ENCODE results near the gene PROZ. TPM values are rescaled to one million over a fixed set of nuclear protein-coding genes. Genes with fewer than 3 reads are reported as not detected.

Gene PROZ
- total and polyA plus RNA-seq, 9 of the 15 experiments (the other 6 are each of a cell fraction or from before 2014, with no cell fraction given): not detected

DNA sequence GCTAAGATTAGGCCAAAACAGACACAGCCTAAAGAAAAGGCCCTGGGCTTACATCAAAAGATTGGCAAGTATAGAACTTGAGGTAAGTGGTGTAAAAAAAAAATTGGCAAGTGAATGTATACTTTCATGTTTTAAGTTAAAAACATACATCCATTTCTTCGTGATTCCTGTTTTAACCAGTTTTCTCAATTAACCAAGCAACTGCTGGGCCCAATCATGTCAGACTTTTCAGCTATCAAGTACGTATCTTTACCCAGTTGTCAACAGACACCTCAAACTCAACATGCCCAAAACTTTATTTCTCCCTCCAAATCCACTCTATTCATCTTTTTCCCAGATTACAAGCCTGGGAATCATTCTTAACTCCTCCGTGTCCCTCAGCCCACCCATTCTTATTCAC, 49.0 kb downstream of the PROZ start (continued):
- TF ChIP-seq, protein P1, sequence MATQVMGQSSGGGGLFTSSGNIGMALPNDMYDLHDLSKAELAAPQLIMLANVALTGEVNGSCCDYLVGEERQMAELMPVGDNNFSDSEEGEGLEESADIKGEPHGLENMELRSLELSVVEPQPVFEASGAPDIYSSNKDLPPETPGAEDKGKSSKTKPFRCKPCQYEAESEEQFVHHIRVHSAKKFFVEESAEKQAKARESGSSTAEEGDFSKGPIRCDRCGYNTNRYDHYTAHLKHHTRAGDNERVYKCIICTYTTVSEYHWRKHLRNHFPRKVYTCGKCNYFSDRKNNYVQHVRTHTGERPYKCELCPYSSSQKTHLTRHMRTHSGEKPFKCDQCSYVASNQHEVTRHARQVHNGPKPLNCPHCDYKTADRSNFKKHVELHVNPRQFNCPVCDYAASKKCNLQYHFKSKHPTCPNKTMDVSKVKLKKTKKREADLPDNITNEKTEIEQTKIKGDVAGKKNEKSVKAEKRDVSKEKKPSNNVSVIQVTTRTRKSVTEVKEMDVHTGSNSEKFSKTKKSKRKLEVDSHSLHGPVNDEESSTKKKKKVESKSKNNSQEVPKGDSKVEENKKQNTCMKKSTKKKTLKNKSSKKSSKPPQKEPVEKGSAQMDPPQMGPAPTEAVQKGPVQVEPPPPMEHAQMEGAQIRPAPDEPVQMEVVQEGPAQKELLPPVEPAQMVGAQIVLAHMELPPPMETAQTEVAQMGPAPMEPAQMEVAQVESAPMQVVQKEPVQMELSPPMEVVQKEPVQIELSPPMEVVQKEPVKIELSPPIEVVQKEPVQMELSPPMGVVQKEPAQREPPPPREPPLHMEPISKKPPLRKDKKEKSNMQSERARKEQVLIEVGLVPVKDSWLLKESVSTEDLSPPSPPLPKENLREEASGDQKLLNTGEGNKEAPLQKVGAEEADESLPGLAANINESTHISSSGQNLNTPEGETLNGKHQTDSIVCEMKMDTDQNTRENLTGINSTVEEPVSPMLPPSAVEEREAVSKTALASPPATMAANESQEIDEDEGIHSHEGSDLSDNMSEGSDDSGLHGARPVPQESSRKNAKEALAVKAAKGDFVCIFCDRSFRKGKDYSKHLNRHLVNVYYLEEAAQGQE (IDR thresholded peaks at IDR 0.05; ENCODE audit: borderline replicate concordance): peak; percentile 17; the same call in 1 of the 2 replicates
- TF ChIP-seq, protein P1 (CRISPR knock-in tag; IDR thresholded peaks at IDR 0.05; ENCODE audit: low read depth): no peak

Measured in K562 (cell line).